ENCODE results near the gene CCDC57. TPM values are rescaled to one million over a fixed set of nuclear protein-coding genes. Genes with fewer than 3 reads are reported as not detected.

Gene CCDC57
- total and polyA plus RNA-seq, 2 of the 4 experiments (the other 2 are of a cell fraction): 7.3 to 31.3 TPM

- no peak for TF ChIP-seq CHD1 (IDR thresholded peaks at IDR 0.05; ENCODE audit: low read depth, low read length)
- no peak for TF ChIP-seq CTCF (conservative IDR thresholded peaks at IDR 0.05; ENCODE audit: low read depth, low read length)
Measured at GRCh38 chr17:82085031-82085861, 127.4 kb downstream of the CCDC57 start (continued).

All from IMR-90 (cell line).